Measurements from ENCODE around the gene LIPI.
"Not testable (repeated sequence)": the region's sequence is repeated elsewhere in the genome, so short reads cannot be mapped to it uniquely, and the experiment has no call there.

The LIPI gene

GRCh38 chr21:14058995-14059627 is 151.6 kb downstream of the LIPI start:
- not testable (repeated sequence) for H3K4me2 ChIP-seq (ENCODE audit: low read length); H3K4me3 ChIP-seq (ENCODE audit: low read depth, low read length, poor library complexity, severe bottlenecking); H3F3A ChIP-seq (ENCODE audit: insufficient read depth, low read length); H2AFZ ChIP-seq (ENCODE audit: low read length); H3K27ac ChIP-seq (ENCODE audit: low read depth, low read length, poor library complexity, severe bottlenecking); H3K9me3 ChIP-seq (ENCODE audit: low read length); H3K4me1 ChIP-seq (ENCODE audit: insufficient read depth, low read length, severe bottlenecking); H4K20me1 ChIP-seq (ENCODE audit: insufficient read depth, low read length); H3K27me3 ChIP-seq (ENCODE audit: insufficient read depth, low read length); H3K79me2 ChIP-seq (ENCODE audit: insufficient read depth, low read length); H3K9me2 ChIP-seq (ENCODE audit: low read depth, low read length); H3K36me3 ChIP-seq (ENCODE audit: insufficient read depth, low read length); H3K9ac ChIP-seq (ENCODE audit: low read length)

All from OCI-LY1 (cell line).